ENCODE data around the gene INO80.
"Not testable (repeated sequence)": the region's sequence is repeated elsewhere in the genome, so short reads cannot be mapped to it uniquely, and the experiment has no call there.

INO80 gene, protein sequence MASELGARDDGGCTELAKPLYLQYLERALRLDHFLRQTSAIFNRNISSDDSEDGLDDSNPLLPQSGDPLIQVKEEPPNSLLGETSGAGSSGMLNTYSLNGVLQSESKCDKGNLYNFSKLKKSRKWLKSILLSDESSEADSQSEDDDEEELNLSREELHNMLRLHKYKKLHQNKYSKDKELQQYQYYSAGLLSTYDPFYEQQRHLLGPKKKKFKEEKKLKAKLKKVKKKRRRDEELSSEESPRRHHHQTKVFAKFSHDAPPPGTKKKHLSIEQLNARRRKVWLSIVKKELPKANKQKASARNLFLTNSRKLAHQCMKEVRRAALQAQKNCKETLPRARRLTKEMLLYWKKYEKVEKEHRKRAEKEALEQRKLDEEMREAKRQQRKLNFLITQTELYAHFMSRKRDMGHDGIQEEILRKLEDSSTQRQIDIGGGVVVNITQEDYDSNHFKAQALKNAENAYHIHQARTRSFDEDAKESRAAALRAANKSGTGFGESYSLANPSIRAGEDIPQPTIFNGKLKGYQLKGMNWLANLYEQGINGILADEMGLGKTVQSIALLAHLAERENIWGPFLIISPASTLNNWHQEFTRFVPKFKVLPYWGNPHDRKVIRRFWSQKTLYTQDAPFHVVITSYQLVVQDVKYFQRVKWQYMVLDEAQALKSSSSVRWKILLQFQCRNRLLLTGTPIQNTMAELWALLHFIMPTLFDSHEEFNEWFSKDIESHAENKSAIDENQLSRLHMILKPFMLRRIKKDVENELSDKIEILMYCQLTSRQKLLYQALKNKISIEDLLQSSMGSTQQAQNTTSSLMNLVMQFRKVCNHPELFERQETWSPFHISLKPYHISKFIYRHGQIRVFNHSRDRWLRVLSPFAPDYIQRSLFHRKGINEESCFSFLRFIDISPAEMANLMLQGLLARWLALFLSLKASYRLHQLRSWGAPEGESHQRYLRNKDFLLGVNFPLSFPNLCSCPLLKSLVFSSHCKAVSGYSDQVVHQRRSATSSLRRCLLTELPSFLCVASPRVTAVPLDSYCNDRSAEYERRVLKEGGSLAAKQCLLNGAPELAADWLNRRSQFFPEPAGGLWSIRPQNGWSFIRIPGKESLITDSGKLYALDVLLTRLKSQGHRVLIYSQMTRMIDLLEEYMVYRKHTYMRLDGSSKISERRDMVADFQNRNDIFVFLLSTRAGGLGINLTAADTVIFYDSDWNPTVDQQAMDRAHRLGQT (N-terminal part only)

DNA sequence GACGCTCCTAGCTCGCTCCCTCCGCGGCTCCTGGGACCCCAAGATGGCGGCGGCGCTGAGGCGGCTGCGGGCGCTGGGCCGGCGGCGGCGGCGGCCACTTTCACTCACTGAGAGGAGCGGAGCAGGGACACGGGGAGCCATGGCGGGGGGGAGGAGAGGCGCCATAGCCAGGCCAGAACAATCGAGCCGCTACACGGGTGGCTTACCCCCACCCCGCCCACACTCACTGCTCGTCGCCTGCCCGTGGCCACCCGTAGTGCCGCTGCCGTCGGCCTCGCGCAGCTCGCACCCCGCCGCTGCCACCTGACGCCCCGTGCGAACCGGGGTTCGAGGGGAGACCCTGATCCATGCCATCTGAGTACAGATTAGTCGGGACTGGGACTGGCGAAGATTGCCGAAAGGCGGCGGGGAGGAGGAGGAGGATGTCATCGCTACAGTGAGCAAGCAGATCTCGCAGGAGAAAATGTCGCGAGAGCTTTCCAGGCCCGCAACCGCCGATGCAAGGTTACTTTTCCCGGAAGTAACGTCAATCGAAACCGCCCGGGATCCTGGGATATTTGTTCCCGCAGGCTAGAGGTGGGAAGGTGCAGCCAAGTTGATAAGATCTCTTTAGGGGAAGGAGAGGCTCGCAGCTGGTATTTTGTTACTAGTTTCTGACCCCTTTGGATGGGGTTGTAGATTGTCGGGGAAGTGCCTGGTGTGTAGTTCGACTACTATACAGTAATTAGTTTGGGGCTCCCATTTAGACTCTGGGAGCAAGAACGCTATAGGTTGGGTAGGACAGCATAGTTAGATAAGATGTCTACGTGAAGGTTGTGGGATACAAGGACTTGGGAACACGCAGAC, at the start of gene INO80:
Gene INO80, minus strand, starts transcription at position 165 of the 846 bp plus-strand sequence. CDS start 19,970 bp downstream, outside the sequence.
- DNase-seq (ENCODE audit: low read depth), result peak; percentile 94

DNA sequence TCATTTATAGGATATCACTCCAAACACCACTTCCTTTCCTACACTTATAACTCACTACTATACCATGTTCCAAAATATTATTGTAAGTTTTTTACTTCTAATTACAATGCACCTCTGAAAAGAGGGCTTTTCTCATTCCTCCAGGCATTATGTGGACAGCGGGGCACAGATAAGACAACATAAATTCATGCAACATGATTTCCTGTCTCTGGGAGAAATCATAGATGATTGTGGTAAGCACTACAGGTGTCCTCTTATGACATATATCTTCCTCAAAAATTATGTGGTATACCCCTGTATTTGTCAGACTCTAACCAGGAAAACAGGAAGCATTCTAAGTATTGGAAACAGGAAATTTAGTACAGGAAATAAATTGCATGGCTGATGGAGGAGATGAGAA, 45.7 kb upstream of the INO80 start:
- DNase-seq (ENCODE audit: low read depth), result no peak

DNA sequence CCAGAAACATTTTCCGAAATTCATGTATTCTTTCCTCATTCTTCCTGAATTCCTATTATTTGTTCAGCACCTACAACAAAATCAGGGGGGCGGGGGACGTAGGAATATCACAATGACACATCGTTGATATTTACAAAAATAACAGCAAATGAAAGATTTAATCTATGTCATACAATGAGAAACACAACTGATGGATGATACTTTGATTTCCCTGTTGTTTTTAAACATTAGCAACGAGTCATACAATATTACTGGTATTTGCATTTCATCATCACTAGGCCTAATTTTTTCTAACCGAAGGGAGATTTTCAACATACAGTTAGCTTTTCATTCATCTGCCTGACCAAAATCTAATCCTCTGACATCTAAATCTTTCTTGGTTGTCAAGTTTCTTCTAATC, 45.3 kb upstream of the INO80 start:
- DNase-seq (ENCODE audit: low read depth), result no peak

DNA sequence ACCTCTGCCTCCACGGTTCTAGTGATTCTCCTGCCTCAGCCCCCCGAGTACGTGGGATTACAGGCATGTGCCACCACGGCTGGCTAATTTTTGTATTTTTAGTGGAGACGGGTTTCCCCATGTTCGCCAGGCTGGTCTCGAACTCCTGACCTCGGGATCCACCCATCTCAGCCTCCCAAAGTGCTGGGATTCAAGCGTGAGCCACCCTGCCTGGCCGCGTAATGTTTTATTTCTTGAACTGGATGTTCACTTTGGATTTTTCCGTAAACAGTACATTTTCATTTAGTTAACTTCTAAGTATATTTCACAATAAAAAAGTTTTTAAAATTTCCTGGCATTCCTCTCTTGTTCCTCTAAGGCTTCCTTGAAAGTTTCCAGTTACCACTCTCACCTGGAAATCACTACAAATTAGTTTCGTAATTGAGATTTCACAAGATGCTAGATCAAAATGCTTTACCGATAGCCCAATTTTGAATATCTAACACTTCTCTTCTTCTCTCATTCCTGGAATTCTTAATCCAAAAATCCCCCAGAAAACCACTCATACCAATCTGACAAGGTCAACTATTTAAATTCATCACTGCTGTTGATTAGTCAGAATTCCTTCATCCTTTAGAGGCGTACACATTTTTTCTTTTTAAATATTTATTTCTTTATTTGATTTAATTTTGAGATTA, 44.7 kb upstream of the INO80 start:
- DNase-seq (ENCODE audit: low read depth), result no peak

DNA sequence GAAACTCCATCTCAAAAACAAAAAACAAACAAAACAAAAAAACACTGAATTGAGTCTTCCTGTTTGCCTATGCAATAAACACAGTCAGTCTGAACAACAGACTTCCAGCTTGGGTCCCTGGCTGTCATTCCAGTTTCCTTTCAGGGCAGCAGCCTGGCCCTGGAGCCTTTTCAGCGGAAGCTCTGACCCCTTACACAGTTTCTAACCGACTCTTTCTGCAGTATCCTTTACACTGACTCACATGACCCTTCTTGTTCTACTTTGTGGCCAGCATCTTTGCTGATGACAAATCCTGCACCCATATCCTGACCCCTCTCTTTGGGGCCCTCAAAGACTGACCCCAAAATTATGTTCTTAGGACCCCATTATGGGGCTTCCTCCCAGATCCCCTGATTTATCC, 38.3 kb upstream of the INO80 start:
- no peak for DNase-seq (ENCODE audit: low read depth)

DNA sequence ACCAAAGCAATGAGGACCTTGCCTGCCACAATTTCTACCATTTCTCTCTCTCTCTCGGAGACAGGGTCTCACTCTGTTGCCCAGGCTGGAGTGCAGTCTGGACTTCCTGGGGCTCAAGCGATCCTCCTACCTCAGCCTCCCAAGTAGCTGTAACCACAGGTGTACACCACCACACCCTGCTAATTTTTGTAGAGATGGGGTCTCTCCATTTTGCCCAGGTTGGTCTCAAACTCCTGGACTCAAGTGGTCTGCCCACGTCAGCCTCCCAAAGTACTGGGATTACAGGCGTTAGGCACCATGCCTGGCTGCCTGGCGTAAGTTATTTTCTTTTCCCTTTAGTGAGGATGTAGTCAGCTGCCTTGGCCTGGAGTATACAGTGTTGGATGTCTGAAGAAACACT, 37.7 kb upstream of the INO80 start:
- DNase-seq (ENCODE audit: low read depth), result no peak

DNA sequence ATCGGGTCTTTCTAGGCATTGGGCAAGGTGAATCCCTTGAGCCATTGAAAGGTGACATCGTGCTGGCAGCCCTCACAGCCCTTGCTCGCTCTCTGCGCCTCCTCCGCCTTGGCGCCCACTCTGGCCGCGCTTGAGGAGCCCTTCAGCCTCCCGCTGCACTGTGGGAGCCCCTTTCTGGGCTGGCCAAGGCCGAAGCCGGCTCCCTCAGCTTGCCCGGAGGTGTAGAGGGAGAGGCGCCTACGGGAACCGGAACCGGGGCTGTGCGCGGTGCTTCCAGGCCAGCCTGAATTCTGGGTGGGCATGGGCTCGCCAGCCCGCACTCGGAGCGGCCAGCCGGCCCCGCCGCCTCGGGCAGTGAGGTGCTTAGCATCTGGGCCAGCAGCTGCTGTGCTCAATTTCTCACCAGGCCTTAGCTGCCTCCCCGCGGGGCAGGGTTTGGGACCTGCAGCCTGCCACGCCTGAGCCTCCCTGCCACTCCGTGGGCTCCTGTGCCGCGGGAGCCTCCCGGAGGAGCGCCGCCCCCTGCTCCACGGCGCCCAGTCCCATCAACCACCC, 35.4 kb upstream of the INO80 start:
- DNase-seq (ENCODE audit: low read depth), result no peak

DNA sequence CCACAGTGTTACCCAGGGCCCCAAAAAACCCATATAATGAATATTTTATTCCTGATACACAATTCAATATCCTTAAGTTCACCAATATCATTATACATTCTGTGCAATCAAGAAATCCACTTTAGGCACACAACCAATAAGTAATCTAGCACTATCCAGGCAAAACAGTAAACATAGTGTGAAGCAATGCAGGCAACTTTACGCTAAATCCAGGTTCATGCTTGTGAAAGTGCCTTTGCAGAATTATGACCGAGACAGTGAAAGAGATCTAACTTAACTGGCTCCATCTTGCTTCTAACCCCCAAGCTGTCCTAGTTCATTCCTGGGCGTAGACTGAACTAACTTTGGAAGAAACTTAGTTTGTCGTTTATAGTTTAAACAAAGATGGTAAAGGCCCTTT, 34.2 kb upstream of the INO80 start:
- no peak for DNase-seq (ENCODE audit: low read depth)

DNA sequence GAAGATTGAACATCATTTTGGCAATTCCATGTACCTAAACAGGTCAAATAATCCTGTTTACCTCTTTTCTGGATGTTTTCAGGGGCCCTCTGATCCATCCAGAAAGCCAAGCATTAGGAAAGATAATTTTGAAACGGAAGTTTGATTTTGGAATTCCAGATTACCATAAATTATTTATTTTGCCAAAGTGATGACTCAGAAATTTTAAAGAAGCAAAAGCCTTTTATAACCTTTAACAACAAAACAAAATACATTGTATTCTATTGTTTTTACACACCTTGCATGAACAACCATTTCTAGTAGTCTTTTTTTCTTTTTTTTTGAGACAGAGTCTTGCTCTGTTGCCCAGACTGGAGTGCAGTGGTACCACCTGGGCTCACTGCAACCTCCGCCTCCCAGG, 32.0 kb upstream of the INO80 start:
- no peak for DNase-seq (ENCODE audit: low read depth)

DNA sequence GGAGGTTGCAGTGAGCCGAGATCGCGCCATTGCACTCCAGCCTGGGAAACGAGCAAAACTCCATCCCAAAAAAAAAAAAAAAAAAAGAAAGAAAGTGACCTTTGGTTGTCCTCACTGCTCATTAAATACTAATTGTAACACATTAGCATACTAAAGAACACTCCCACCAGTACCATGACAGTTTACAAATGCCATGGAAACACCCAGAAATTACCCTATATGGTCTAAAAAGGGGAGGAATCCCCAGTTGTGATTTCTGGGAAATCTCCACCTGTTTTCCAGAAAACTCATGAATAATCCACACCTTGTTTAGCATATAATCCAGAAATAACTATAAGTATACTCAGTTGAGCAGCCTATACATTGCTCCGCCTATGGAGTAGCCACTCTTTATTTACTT, 23.5 kb upstream of the INO80 start:
- DNase-seq (ENCODE audit: low read depth), result no peak

DNA sequence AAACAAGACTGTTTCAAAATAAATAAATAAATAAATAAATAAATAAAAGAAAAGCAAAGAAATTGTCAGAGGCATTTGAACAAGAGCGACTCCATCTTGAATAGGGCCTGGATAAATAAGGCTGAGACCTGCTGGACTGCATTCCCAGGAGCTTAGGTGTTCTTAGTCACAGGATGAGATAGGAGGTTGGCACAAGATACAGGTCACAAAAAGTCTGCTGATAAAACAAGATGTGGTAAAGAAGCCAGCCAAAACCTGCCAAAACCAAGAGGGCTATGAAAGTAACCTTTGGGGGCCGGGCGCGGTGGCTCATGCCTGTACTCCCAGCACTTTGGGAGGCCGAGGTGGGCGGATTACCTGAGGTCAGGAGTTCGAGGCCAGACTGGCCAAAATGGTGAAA, 23.0 kb upstream of the INO80 start:
- not testable (repeated sequence) for DNase-seq (ENCODE audit: low read depth)

DNA sequence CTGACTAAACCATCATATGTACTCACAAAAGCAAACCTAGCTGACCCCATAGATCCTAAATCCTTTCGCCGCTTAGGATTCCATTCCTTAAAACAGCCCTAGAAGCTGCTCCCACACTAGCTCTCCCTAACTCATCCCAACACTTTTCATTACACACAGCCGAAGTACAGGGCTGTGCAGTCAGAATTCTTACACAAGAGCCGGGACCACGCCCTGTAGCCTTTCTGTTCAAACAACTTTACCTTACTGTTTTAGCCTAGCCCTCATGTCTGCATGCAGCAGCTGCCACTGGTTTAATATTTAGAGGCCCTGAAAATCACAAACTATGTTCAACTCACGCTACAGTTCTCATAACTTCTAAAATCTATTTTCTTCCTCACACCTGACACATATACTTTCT, 19.5 kb upstream of the INO80 start:
- DNase-seq (ENCODE audit: low read depth), result not testable (repeated sequence)

DNA sequence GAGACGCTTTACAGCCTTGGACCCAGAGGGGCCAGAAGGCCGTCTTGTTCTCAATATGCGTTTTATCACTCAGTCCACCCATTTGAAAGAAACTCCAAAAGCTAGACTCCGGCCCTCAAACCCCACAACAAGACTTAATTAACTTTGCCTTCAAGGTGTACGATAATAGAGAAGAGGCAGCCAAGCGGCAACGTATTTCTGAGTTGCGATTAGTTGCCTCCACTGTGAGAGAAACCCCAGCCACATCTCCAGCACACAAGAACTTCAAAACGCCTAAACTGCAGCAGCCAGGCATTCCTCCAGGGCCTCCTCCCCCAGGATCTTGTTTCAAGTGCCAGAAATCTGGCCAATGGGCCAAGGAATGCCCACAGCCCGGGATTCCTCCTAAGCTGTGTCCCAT, 17.4 kb upstream of the INO80 start:
- DNase-seq (ENCODE audit: low read depth), result no peak

DNA sequence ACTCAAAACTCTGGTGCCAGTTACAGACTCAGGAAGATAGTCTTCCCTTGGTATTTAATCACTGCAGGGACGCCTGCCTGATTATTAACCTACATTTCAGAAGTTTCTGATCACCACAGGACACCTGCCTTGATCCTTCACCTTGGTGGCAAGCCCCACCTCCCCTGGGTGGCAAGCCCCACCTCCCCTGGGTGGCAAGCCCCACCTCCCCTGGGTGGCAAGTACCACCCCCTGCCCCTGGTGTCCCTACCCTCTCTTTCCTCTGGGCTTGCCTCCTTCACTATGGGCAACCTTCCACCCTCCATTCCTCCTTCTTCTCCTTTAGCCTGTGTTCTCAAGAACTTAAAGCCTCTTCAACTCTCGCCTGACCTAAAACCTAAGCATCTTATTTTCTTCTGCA, 16.0 kb upstream of the INO80 start:
- not testable (repeated sequence) for DNase-seq (ENCODE audit: low read depth)

DNA sequence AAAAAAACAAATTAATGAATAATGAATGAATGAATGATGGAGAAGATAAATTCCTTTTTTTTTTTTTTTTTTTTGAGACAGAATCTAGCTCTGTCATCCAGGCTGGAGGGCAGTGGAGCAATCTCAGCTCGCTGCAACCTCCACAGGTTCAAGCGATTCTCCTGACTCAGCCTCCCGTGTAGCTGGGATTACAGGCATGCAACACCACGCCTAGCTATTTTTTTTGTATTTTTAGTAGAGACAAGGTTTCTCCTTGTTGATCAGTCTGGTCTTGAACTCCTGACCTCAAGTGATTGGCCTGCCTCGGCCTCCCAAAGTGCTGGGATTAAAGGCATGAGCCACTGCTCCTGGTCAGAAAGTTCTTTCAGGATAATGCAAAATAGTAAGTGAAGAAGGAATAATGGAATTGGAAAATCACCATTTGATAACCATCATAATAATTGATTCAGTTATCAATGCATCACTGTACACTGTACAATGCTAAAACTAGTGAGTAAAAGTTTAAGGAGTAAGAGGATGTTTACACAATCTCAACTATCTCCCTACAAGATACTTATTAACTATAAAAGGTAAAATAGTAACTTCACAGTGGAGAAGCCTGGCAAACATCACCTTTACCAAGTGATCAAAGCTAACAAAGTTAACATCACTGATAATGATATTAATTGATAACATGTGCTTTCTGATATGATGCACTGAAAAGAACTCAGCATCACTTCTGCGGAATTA, 12.3 kb upstream of the INO80 start:
- DNase-seq (ENCODE audit: low read depth), result no peak

DNA sequence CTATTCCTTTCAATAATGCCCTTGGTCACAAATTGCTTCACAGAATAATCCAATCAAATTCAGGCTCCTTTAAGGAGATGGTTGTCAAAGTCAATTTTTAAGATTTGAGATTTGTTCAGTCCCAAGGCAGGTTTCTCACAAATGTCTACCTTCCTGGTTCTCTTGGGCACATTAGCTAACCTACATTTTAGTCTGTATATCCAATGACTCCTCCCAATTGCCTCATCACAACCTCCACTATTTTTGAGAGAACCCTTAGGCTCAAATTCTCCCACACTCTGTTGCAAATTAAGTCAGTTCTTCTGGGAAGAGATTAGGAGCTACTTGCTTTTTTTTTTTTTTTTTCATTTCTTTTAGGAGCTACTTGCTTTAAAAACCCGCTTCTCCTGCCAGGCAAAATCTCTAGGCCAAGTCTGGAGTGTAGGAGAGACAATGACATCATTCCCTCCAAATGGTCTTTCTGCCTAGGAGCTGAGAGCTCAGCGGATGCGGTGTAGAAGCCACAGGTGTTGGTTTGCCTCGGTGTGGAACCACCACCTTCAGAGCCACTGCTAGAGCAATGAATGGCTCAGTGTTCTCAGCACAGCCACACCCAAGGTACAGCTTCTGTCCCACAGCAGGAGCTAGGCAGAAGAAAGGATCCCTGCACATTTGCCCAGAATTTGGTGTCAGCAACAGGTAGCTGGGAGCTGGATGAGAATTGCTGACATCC, 10.0 kb upstream of the INO80 start:
- DNase-seq (ENCODE audit: low read depth), result no peak

DNA sequence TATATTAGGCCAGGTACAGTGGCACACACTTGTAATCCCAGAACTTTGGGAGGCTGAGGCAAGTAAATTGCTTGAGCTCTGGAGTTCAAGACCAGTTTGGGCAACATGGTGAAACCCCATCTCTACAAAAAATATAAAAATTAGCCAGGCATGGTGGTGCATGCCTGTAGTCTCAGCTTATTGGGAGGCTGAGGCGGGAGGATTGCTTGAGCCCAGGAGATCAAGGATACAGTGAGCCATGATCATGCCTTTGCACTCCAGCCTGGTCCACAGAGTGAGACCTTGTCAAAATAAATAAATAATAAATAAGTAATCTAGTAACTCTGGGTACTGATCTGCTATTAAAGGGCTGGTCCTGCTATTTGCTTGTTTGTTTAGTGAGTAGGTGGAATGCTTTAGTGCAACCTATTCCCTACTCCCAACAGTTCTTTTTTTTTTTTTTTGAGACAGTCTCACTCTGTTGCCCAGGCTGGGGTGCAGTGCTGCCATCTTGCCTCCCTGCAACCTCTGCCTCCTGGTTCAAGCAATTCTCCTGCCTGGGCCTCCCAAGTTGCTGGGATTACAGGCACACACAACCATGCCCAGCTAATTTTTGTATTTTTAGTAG, 9.1 kb upstream of the INO80 start:
- no peak for DNase-seq (ENCODE audit: low read depth)

DNA sequence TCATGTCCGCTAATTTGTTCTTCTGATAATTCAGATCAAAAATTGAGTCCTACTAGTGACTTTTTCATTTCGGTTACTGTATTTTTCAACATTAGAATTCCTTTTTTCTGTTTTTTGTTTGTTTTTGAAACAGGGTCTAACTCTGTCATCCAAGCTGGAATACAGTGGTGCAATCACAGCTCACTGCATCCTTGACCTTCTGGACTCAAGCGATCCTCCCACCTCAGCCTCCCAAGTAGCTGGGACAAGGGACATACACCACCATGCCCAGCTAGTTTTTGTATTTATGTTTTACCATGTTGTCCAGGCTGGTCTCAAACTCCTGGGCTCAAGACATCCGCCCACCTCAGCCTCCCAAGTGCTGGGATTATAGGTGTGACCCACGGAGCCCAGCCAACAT, 8.0 kb upstream of the INO80 start:
- DNase-seq (ENCODE audit: low read depth), result no peak

DNA sequence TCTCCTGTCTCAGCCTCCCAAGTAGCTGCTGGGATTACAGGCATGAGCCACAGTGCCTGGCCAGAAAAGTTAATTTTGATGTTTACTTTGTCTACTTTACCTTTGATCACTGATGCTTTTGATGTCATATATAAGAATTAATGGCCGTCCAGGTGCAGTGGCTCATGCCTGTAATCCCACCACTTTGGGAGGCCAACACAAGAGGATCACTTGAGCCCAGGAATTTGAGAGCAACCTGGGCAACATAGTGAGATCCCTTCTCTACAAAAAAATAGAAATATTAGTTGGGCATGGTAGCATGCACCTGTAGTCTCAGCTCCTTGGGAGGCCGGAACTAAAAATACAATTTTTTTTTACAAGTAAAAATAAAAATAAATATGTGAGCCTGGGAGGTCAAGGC, 6.8 kb upstream of the INO80 start:
- no peak for DNase-seq (ENCODE audit: low read depth)
